GF-D8 (cell line): ENCODE results near the gene C9.
"Not testable (repeated sequence)": the region's sequence is repeated elsewhere in the genome, so short reads cannot be mapped to it uniquely, and the experiment has no call there.

Source experiments
- DNase-seq: peaks from one replicate; lab custom pipeline; 2025; lab: John Stamatoyannopoulos, UW

C9 gene

DNA sequence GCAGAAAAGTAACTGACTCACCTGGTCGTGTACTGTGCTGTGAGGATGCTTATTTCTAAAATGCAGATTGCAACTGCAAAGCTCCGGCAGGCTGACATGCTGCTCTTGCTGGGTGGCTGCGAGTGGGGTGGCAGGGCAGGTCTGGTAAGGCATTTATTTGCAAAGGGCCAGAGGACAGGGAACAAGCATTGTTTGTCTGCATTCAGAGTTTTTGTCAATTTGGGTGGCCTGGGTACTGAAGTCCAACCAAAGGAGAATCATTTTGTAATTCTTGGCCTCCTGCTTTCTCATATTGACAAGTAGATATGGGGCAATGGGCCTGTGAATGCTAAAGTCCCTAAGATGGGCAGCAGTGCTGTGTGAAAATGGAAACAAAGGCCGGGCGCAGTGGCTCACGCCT lies at the start of gene C9:
Gene C9 (minus strand): TSS at position 129 of the 400 bp plus-strand sequence. CDS start 31 bp downstream, at position 98.
- no peak for DNase-seq

DNA sequence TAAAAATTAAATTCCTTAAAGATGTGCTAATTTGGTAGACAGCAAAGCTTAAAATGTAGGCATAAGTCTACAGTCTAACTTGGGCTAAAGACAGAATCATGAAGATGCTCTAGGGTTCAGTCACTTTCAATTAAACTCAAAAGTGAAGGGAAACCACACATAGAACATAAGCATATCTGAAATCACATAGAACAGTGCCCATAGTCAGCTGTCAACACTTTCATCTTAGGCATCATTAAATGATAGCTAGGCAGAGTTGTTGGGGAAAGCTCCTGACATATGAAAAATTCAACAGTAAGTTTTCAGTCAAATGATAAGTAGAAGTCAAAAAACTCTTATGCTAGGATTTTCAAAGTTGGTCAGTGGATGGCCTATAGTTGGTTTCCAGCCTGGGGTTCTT lies 49.5 kb upstream of the C9 start:
- no peak for DNase-seq

DNA sequence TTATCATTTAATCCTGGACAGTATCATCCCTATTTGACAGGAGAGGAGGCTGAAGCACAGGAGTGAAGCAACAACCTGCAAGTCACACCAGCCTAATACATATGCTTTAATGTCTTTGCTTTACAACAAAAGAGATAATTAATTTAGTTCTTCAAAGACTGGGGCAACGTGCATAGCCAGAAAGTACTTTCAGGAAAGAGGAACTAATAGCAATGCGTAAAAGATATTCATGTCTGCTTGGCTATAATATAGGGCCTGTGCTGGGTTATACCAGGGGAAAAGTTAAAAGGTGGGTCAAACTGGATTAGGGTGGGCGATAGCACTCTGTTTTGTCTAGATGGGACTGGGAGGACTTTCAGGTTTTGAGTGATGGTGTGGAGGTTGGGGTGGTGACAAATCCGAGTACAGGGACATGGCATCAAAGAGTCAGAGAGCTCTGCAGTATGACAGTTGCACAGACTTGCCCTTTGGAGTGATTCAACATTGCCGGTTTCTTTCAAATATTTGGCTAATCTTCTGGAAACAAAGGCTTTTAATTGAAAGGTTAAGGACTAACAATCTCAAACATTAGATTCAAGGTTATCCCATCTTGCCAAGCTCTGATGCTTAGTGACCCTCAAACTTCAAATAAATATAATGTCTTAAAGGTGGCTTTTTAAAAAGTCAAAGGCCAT lies 48.6 kb upstream of the C9 start:
- DNase-seq, result no peak

DNA sequence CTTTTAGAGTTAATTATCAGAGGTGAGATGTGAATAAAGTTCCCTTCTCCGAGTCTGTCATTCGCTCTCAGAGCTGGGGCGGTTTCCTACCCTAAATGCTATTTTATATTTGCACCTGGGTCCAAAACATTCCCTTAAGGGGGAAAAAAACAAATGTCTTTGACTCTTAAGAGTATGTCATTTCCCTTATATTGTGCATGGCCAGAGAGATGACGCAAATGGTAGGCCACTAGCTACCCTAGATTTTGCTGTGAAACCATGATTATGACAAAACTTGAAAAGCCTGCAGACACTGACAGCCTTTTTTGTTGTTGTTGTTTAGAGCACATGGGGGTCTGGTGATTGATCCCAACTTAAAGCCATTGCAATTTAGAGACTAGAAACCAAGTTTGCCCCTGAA lies 47.7 kb upstream of the C9 start:
- DNase-seq, result no peak

DNA sequence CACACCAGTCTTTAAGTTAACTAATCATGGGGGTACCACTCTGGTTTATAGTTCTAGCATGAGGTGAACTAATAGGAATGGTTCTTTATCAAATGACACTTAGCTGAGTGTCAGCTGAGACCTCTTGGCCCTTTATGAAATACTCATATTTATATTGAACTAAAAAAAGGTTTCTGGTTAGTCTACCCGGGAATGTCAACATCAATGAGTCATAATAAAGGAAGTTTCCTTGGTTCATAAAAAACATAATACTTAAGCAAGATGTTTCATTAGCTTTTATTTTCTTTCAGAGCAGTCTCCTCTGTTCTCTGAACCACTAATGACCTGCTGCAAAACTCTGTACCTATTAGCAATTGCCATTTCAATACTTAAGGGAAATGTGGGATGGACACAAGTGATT lies 46.8 kb upstream of the C9 start:
- DNase-seq, result no peak

DNA sequence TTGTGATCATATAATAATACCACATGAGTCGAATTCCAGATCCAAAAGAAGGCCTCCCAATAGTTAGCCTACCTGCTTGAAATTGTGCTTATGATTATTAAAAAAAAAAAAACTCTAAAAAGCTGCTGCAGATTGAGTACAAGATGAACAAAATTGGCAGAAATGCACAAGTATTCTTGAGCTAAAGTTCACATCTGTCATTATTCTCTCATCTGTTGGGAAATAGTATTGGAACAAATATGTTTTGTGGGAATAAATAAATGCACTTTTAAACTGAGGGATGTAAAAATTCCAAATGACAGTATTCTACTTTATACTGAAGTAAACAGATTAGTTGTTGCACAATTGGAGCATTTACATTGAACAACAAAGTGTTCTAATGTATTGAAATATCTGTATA lies 44.7 kb upstream of the C9 start:
- no peak for DNase-seq

DNA sequence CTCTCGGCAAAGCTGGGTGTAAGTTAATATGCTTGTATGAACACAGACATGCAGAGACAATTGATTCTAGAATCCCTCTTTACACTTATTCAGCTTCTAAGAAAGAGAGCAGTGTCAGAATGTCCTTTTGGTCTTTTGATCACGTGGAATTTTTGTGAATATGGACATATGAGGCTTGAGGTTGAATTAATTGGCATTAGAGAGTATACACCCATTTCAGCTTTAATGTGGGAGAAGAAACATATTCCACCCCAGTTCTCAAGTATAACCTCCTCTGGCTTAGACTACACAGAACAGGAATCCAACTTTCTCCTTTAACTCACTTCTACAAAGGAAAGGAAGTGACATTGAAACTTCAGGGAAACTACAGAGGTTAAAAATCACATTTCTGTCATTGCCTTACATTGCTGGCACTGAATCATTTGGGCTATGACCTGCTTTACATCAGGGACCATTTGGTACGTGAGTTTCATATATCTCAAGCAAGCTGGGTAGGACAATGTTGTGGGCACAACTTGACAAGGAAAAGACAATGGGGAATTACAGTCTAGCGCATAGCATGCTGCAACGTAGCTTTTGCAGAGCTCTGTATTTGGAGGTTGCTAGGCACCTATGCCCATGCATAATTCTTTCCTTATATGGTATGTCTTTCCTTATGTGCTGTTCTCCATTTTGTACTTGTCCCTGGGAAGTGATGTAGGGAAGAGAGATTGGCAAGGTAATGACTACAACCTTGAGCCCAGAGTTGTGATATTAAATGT lies 41.0 kb upstream of the C9 start:
- DNase-seq, result no peak

DNA sequence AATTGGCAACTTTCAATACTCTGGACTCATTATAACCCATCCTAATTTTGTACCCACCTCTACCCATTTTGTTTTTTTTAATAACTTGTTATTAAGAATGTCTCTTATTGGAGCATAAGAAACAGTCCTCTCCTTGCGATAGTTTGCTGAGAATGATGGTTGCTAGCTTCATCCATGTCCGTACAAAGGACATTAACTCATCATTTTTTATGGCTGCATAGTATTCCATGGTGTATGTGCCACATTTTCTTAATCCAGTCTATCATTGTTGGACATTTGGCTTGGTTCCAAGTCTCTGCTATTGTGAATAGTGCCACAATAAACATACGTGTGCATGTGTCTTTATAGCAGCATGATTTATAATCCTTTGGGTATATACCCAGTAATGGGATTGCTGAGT lies 39.5 kb upstream of the C9 start:
- DNase-seq, result not testable (repeated sequence)

DNA sequence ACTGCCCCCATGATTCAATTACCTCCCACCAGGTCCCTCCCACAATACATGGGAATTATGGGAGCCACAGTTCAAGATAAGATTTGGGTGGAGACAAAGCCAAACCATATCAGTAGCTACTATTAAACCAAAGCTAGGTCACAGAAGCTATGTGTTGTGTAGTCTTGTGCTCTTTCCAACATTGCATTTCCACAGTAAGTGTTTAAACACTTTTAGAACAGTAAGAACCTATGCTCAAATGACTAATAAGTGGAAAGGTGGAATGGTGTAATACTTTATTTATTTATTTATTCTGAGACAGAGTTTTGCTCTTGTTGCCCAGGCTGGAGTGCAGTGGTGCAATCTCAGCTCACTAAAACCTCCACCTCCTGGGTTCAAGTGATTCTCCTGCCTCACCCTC lies 37.8 kb upstream of the C9 start:
- not testable (repeated sequence) for DNase-seq

DNA sequence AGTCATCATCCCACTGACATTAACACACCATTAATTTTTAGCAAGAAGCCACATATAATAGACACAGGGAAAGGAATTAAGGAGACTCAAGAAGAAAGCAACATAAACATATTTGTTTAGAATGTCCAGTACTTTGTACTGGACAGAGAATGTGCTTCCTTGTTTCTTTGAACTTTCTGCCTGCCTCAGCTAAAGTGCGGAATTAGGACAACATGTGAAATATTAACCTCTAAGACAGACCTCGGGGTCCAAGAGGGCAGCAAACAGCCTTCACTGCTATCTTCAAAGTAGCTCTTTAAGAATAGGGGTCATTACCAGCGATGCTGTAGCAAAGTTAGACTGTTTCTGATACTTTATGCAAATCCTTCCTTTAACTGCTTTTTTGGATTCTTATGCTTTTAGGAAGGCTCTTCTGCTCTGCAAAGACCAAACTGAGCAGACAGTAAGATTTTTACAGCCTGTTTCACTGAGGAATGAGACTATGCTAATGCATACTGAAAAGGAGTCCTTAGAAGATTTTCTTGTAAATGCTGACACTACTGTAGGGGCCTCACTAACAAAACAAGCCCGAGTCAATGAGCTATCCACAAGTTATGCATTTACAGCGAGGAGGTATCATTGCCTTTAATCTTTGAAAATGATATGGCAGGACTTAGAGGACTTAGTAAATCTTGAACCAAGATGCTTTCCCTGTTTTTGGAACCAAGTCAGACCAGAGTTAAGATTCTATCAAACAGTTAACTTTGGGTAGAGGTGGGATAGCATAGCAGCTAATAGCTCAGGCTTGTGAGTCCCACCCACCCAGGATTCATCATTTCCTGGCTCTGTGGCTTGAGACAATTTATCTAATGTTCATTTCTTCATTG lies 36.7 kb upstream of the C9 start:
- DNase-seq, result no peak

DNA sequence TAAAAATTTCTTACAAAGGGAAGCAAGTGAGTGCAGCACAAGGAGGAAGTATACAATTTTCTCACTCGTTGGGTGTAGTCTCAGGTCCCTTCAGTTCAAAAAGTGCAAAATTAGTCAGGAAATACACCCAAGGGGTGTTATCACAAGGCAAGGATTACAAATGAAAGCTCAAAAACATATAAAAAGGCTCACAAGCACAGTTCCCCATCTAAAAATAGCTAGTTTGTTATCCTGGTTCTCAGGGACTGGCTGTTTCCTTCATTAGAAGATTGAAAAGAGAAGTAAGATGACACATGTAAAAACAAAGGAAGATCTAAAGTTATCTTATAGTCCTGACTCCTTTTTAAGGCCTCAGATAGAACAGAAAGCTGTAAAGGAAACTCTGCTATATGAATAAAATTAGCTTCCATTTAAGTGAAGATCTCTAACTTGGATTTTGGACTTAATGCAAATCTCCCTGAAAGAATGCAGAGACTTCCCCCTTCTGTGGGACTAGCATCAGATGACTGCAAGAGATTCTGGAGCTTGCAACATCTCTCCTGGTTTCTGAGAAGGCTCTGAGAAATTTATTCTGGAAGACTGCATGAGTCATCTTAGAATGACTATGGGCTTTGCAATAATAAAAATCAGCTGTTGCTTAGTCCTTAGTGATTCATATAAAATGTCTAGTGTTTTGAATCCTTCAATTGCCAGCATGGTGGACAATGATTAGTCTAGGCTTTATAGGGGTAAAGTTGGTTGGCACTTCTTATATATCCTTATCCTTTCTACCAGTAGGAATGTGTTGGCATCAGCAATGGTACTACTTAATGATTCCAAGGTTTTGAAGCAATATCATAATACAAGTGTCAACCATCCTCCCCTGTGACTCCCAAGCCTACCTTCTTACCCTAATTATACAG lies 35.1 kb upstream of the C9 start:
- DNase-seq, result peak; percentile 86

DNA sequence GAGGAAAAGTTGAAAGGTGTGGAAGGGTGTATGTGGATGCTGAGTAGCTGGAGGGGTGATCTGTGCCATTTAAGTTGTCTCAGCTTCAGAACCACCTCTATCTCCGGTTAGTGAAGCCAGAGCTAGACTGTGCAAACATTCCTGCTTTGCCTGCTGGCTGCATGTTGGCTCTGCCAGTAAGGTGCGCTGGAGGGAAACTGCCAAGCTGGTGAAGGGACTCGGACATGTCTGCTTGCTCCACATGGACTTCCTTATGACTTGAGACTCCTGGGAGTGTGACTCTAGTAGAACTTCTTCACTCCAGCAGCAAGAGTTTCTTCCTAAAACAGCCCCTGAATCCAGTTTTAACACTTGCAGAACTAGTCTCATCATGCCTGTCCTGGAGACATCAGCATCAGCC lies 32.5 kb upstream of the C9 start:
- no peak for DNase-seq

DNA sequence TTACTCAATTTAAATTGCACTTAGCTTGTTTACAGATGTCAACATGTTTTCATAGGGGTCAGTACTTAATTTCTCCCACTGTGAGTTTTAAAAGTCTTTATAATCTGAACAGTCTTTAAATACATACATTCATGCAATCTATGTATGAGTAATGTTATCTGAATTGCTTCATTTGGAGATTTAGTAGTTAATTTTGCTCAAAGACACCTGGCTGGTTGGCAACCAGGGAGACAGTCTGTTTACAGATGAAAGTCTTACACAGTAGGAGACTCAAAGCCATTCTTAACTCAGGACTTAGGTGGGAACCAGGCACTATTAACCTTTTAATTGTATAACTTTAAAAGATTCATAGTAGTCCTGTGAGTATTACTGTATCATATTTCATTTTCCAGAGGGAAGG lies 31.2 kb upstream of the C9 start:
- no peak for DNase-seq

DNA sequence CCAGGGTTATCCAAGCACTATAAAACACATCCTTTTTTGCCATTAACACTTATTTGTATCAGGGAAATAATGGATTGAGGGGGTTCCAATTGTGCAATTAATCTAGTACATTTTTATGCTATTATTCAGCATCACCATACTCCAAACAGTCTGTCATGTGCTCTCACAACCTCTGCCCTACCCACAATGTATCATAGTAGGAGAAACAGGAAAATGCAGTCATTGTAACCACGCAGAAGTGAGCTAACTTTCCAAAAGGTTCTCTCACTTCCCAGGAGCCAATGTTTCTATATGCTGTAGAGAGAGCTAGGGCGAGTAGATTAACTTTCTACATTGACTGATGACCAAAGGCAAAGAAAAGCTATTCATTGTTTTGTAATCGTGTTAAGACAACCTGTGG lies 30.7 kb upstream of the C9 start:
- DNase-seq, result no peak

DNA sequence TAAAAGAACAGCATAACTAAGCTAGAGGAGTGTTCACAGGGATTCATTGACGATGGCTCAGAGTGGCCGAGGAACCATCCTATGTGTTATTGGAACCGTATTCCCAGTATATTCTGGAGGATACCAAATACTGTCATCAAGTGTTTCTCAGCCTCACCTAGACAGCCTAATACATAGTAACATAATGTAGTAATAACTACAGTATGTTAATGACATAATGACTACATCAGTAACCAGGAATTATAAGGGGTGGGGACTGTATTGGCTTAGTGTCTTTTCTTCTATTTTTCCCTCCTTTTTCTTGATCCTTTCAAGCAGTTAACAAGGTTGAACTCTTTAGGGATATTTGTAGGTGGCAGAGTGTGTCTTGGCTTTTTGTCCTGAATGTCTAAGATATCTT lies 26.6 kb upstream of the C9 start:
- DNase-seq, result no peak

DNA sequence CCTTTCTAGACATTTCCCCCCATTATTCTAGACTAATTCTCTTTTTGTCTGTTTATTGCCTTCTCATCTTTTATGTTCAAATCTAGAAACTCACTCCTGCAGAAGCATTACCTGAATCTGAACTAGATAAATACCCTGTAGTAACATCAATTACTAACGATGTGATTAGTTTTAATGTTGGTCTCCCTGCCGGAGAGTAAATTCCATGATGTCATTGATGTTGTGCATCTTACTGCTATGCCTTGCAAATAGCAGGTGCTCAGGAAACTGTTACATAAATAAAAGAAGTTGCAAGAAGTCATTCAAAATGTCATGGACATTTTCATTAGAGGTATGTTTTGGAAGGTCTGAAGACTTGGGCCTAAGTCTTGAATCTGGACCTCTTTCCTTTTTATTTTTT lies 23.0 kb upstream of the C9 start:
- DNase-seq, result no peak

DNA sequence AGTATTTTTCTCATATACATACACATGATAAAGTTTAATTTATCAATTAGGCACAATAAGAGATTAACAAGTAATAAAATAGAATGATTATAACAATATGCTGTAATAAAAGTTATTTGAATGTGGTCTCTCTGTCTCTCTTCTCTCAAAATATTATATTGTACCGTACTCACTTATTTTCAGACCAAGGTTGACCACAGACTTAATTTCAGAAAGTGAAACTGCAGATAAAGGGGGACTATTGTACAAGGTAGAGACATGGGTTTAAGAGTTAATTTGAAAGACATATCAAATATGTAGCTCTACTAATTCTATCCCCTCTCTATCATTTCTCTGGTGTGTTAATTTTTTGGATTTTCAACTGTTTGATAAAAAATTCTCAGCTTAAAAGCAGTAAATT lies 20.0 kb upstream of the C9 start:
- no peak for DNase-seq

DNA sequence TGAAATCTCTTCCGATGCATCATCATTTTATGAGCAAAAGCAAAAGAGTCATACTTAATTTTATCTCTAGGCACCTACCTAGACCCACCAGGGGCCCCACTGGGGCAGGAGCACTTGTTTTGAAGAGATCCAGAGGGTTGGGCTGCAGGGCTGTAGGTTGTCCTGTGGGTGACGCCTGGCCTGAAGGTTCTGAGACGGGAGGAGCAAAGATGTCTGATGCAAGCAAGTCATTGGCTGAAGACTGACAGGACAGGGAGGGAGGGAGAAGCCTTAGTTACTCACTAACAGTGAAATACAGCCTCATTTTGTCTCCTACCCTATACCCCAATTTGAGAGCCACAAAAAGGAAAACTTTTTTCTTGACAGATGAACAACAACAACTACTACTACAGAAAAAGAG lies 17.1 kb upstream of the C9 start:
- no peak for DNase-seq

DNA sequence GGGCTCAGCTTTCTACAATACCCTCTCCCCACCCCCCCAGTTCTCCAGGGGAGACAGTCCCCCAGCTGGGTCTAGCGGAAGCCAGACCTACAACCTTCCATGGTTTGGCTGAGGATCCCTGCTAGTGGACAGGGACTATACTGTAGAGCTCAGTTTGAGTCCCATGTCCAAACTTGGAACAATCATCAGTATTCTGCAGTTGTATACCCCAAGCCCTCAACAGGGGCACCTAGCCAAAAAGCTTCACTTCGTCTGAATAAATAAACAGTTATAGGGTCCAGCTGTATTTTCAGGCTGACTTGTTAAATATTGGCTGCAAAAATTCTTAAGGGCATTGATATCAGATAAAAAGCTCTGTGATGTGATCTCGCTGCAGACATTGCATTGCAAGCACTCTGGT lies 15.4 kb upstream of the C9 start:
- DNase-seq, result no peak

DNA sequence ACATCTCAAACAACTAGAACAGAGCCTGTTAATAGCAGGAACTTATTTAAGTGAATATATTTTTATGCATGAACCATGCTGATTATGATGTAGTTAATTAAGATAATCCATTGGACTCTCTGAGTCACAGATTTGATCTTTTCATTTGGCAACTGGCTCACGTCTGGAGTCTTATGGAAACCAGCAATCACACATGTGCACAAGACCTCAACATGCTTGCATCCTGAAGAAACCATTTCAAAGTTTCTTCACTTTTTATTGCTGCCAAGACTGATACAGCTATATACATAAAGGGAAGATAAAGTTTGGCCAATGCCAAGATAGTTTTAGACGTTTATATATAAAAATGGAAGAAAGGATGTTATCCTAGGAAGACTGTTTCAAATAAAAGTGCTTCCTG lies 13.3 kb upstream of the C9 start:
- no peak for DNase-seq

DNA sequence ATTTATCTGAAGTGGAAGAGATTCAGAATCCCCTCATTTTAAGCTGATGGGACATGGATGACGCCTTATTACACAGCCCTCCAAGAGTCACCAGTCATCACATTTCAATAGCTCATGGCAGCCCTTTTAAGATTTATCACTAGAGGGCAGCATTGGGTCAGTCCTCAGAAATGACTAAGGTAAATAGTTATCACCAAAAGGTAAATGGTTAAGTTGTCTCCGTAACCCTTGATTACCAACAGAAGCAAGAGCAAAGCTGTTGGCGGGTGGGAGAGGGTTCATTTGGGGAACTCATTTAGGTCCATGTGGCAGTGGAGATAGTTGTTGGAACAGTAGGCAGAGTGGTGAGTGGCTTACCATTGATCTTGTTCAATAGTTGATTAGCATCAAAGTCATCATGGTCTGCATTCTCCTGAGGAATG lies 12.0 kb upstream of the C9 start:
- DNase-seq, result no peak

DNA sequence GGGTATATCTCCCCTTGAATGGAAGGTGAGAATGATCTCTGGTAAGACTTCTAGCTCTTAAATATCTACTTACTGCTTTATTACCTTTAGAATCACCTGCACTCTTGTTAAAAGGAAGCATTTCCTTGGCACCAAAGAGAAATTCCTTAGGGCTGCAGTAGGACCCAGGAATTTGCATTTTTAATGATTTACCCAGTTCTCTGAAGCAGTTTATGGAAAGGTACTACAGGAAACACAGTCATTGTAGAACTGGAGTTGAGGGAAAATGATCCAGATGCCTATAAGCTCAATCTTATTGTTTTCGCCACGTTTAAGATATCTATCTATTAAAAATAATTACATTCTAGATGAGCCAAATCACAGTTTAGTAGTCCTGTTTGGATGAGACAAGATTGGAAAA lies 9.5 kb upstream of the C9 start:
- no peak for DNase-seq
